ENCODE results near the gene FOXN1.

- TF ChIP-seq CTCF (IDR thresholded peaks at IDR 0.05 in 2 of 3, conservative IDR thresholded peaks at IDR 0.05 in 1 of 3; ENCODE audit: control insufficient read depth in 2 of 3, extremely low read depth in 1 of 3, insufficient read depth in 1 of 3, low read depth in 3 of 3, low read length in 3 of 3) (no peak), KDM1A (IDR thresholded peaks at IDR 0.05; ENCODE audit: borderline replicate concordance) (no peak), EP300 (IDR thresholded peaks at IDR 0.05; ENCODE audit: borderline replicate concordance in 1 of 2, control insufficient read depth in 1 of 2, low read depth in 2 of 2, low read length in 2 of 2) (no peak), EZH2 (IDR thresholded peaks at IDR 0.05; ENCODE audit: borderline replicate concordance, control insufficient read depth, low read depth, low read length) (no peak), RUNX3 (IDR thresholded peaks at IDR 0.05; ENCODE audit: low read length) (no peak)
These were observed 9.4 kb downstream of the FOXN1 start for GRCh38 chr17:28515518-28515917.

Measured in GM12878 (cell line).